Measurements from ENCODE around the gene EIF1. TPM values are rescaled to one million over a fixed set of nuclear protein-coding genes. Genes with fewer than 3 reads are reported as not detected.
A peak's percentile ranks its signal among the peaks of the same experiment; 100 is the strongest.

The EIF1 gene
- polyA plus RNA-seq, 2 of the 4 experiments (the other 2 are of a cell fraction), result 834 to 873 TPM

- Histone ChIP-seq H3K27ac (peak overlapping the region; percentile 43 to 55; a peak in 4 of 6 replicates), H3K4me3 (no peak overlapping the region), H3K4me1 (peaks cover 38% of the 10 kb centered on the region), H3K4me2 (peak overlapping the region; percentile 47; the same call in 2 of the 3 replicates), H3K9me3 (no peaks in the 10 kb centered on the region)
- CTCF ChIA-PET, result interaction anchor here (0.9 to 20.9 kb wide), 9 partner anchors 9 to 1289 kb away, joined by 3 to 678 read pairs (median 10); no protein-coding TSS in a partner anchor
- POLR2A ChIA-PET, result interaction anchor here (0.5 to 1.4 kb wide), 3 partner anchors 33 to 106 kb away, joined by 3 to 6 read pairs (median 3); no protein-coding TSS in a partner anchor
- WGBS (ENCODE audit: missing lambda C conversion rate), result 84% methylated on average over 23 of the region's 24 CpGs
- DNase-seq (ENCODE audit: low read depth in 1 of 2, low spot score in 1 of 2) (no peak), ATAC-seq (no peak), FAIRE-seq (no peak)
- TF ChIP-seq EHF (CRISPR knock-in tag; IDR thresholded peaks at IDR 0.05) (no peak), RNF2 (IDR thresholded peaks at IDR 0.05; ENCODE audit: borderline replicate concordance, low read depth) (no peak), MAZ (IDR thresholded peaks at IDR 0.05; ENCODE audit: borderline replicate concordance, low read depth, low read length) (no peak), ELK1 (IDR thresholded peaks at IDR 0.05; ENCODE audit: low read depth, low read length) (no peak), RAD21 (conservative IDR thresholded peaks at IDR 0.05 in 1 of 2, IDR thresholded peaks at IDR 0.05 in 1 of 2) (no peak), MAX (IDR thresholded peaks at IDR 0.05) (no peak), RARB (CRISPR knock-in tag; IDR thresholded peaks at IDR 0.05) (no peak), SREBF2 (IDR thresholded peaks at IDR 0.05) (no peak), ZSCAN20 (CRISPR knock-in tag; IDR thresholded peaks at IDR 0.05) (no peak), HOXB13 (CRISPR knock-in tag; IDR thresholded peaks at IDR 0.05; ENCODE audit: low read depth) (no peak)
Observed at GRCh38 chr17:41654678-41655607, 33.7 kb upstream of the EIF1 start.

- DNase-seq (ENCODE audit: low read depth in 1 of 2, low spot score in 1 of 2) (peak in 1 of 2 experiments; percentile 51), FAIRE-seq (no peak), ATAC-seq (peak in 1 of 2 experiments; percentile 28; a peak in 3 of 6 replicates)
- TF ChIP-seq ATOH8 (CRISPR knock-in tag; IDR thresholded peaks at IDR 0.05; ENCODE audit: low read depth) (no peak), RNF2 (IDR thresholded peaks at IDR 0.05; ENCODE audit: borderline replicate concordance, low read depth) (no peak), POLR2AphosphoS2 (conservative IDR thresholded peaks at IDR 0.05; ENCODE audit: low read length) (no peak), HEYL (CRISPR knock-in tag; IDR thresholded peaks at IDR 0.05) (no peak), ZFP36 (IDR thresholded peaks at IDR 0.05; ENCODE audit: borderline replicate concordance, partially characterized antibody) (no peak), EP300 (IDR thresholded peaks at IDR 0.05) (no peak), CBX8 (IDR thresholded peaks at IDR 0.05) (no peak), NPAS2 (CRISPR knock-in tag; IDR thresholded peaks at IDR 0.05; ENCODE audit: borderline replicate concordance) (no peak), EHF (CRISPR knock-in tag; IDR thresholded peaks at IDR 0.05) (no peak), EHMT2 (IDR thresholded peaks at IDR 0.05; ENCODE audit: low read depth) (no peak), ESRRA (IDR thresholded peaks at IDR 0.05; ENCODE audit: borderline replicate concordance, low read length) (no peak), NR3C1 (IDR thresholded peaks at IDR 0.05) (no peak), PBX3 (IDR thresholded peaks at IDR 0.05) (no peak), POLR2A (IDR thresholded peaks at IDR 0.05; ENCODE audit: low read length) (no peak), MAZ (IDR thresholded peaks at IDR 0.05; ENCODE audit: borderline replicate concordance, low read depth, low read length) (no peak), HOXB13 (CRISPR knock-in tag; IDR thresholded peaks at IDR 0.05; ENCODE audit: low read depth) (no peak), KDM5A (IDR thresholded peaks at IDR 0.05) (no peak)
- TF ChIP-seq, protein P1, sequence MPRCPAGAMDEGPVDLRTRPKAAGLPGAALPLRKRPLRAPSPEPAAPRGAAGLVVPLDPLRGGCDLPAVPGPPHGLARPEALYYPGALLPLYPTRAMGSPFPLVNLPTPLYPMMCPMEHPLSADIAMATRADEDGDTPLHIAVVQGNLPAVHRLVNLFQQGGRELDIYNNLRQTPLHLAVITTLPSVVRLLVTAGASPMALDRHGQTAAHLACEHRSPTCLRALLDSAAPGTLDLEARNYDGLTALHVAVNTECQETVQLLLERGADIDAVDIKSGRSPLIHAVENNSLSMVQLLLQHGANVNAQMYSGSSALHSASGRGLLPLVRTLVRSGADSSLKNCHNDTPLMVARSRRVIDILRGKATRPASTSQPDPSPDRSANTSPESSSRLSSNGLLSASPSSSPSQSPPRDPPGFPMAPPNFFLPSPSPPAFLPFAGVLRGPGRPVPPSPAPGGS (IDR thresholded peaks at IDR 0.05), result no peak
- TF ChIP-seq, protein P2, sequence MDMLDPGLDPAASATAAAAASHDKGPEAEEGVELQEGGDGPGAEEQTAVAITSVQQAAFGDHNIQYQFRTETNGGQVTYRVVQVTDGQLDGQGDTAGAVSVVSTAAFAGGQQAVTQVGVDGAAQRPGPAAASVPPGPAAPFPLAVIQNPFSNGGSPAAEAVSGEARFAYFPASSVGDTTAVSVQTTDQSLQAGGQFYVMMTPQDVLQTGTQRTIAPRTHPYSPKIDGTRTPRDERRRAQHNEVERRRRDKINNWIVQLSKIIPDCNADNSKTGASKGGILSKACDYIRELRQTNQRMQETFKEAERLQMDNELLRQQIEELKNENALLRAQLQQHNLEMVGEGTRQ (IDR thresholded peaks at IDR 0.05), result no peak
- ChIA-PET CTCF (interaction anchor here (0.5 to 20.9 kb wide), 7 partner anchors 9 to 1289 kb away, joined by 3 to 678 read pairs (median 4); no protein-coding TSS in a partner anchor), POLR2A (interaction anchor here (0.5 to 0.6 kb wide), 2 partner anchors 76 to 749 kb away, joined by 3 read pairs; no protein-coding TSS in a partner anchor)
- peaks cover 38% of the 10 kb centered on the region for H3K4me1 ChIP-seq
- H3K4me2 ChIP-seq, result no peak overlapping the region; the same call in 2 of the 3 replicates
- H3K9me3 ChIP-seq, result no peaks in the 10 kb centered on the region
- WGBS (ENCODE audit: missing lambda C conversion rate), result 57% methylated on average over 17 of the region's 18 CpGs
- H3K4me3 ChIP-seq, result no peak overlapping the region
- H3K27ac ChIP-seq, result peak overlapping the region; percentile 43 to 55; a peak in 4 of 6 replicates
Observed at GRCh38 chr17:41655611-41656111, 33.0 kb upstream of the EIF1 start.
